Measurements from ENCODE around the gene ARL13B. TPM values are rescaled to one million over a fixed set of nuclear protein-coding genes. Genes with fewer than 3 reads are reported as not detected.
"Not testable (repeated sequence)": the region's sequence is repeated elsewhere in the genome, so short reads cannot be mapped to it uniquely, and the experiment has no call there.

ARL13B gene
- total RNA-seq, 3 donors from 2014 or later: 7.4 to 12.6 (median 12.1) TPM

- Histone ChIP-seq H3K4me1 (no peaks in the 10 kb centered on the region), H3K27me3 (no peaks in the 10 kb centered on the region), H3K4me3 (no peak overlapping the region), H3K27ac (no peak overlapping the region), H3K36me3 (no peaks in the 10 kb centered on the region), H3K9me3 (no peaks in the 10 kb centered on the region)
- DNase-seq (ENCODE audit: low spot score in 2 of 2): no peak
- TF ChIP-seq POLR2A (IDR thresholded peaks at IDR 0.05) (no peak), CTCF (IDR thresholded peaks at IDR 0.05) (no peak), POLR2AphosphoS5 (IDR thresholded peaks at IDR 0.05) (no peak)
- intact Hi-C loops (cut with DNase I; ENCODE audit: low total_unique reads): no loop called here
Measured at GRCh38 chr3:94076055-94076454, 96.1 kb downstream of the ARL13B start.

GRCh38 chr3:94080552-94080951, 100.6 kb downstream of the ARL13B start:
- H3K27ac ChIP-seq; H3K9me3 ChIP-seq; H3K36me3 ChIP-seq; H3K27me3 ChIP-seq; H3K4me3 ChIP-seq; intact Hi-C loops (cut with DNase I; ENCODE audit: low total_unique reads); DNase-seq (ENCODE audit: low spot score in 2 of 2); H3K4me1 ChIP-seq: not testable (repeated sequence)

GRCh38 chr3:94081884-94082283, 101.9 kb downstream of the ARL13B start:
- no peak for DNase-seq (ENCODE audit: low spot score in 2 of 2)
- Histone ChIP-seq H3K27me3 (no peaks in the 10 kb centered on the region), H3K4me3 (no peak overlapping the region), H3K9me3 (no peaks in the 10 kb centered on the region), H3K4me1 (no peaks in the 10 kb centered on the region), H3K27ac (no peak overlapping the region), H3K36me3 (no peaks in the 10 kb centered on the region)
- intact Hi-C loops (cut with DNase I; ENCODE audit: low total_unique reads): no loop called here
- TF ChIP-seq POLR2A (IDR thresholded peaks at IDR 0.05) (no peak), CTCF (IDR thresholded peaks at IDR 0.05) (no peak)

GRCh38 chr3:94082391-94082937, 102.5 kb downstream of the ARL13B start:
- no peak for DNase-seq (ENCODE audit: low spot score in 2 of 2)
- H3K9me3 ChIP-seq: no peaks in the 10 kb centered on the region
- no peak for TF ChIP-seq POLR2AphosphoS5 (IDR thresholded peaks at IDR 0.05)
- TF ChIP-seq CTCF (IDR thresholded peaks at IDR 0.05): no peak
- no peak for TF ChIP-seq POLR2A (IDR thresholded peaks at IDR 0.05)

GRCh38 chr3:94083261-94083660, 103.3 kb downstream of the ARL13B start:
- no peaks in the 10 kb centered on the region for H3K27me3 ChIP-seq
- no peaks in the 10 kb centered on the region for H3K9me3 ChIP-seq
- H3K4me3 ChIP-seq: no peak overlapping the region
- H3K4me1 ChIP-seq: no peaks in the 10 kb centered on the region
- intact Hi-C loops (cut with DNase I; ENCODE audit: low total_unique reads): no loop called here
- no peak overlapping the region for H3K27ac ChIP-seq
- no peaks in the 10 kb centered on the region for H3K36me3 ChIP-seq
- DNase-seq (ENCODE audit: low spot score in 2 of 2): no peak
- TF ChIP-seq POLR2AphosphoS5 (IDR thresholded peaks at IDR 0.05) (no peak), CTCF (IDR thresholded peaks at IDR 0.05) (no peak), POLR2A (IDR thresholded peaks at IDR 0.05) (no peak)

More at GRCh38 chr3:94082391-94082937, 102.5 kb downstream of the ARL13B start:
- Histone ChIP-seq H3K4me1 (no peaks in the 10 kb centered on the region), H3K27ac (no peak overlapping the region), H3K4me3 (no peak overlapping the region), H3K36me3 (no peaks in the 10 kb centered on the region), H3K27me3 (no peaks in the 10 kb centered on the region)
- intact Hi-C loops (cut with DNase I; ENCODE audit: low total_unique reads): no loop called here

- no peaks in the 10 kb centered on the region for H3K4me1 ChIP-seq
- TF ChIP-seq CTCF (IDR thresholded peaks at IDR 0.05) (no peak), POLR2AphosphoS5 (IDR thresholded peaks at IDR 0.05) (no peak), POLR2A (IDR thresholded peaks at IDR 0.05) (no peak)
- no peak for DNase-seq (ENCODE audit: low spot score in 2 of 2)
- no peaks in the 10 kb centered on the region for H3K36me3 ChIP-seq
- intact Hi-C loops (cut with DNase I; ENCODE audit: low total_unique reads): no loop called here
- no peak overlapping the region for H3K27ac ChIP-seq
- H3K27me3 ChIP-seq: no peaks in the 10 kb centered on the region
- H3K9me3 ChIP-seq: no peaks in the 10 kb centered on the region
- H3K4me3 ChIP-seq: no peak overlapping the region
Measured at GRCh38 chr3:94089126-94089525, 109.2 kb downstream of the ARL13B start.
